Measurements from ENCODE around the gene PLCL1. TPM values are rescaled to one million over a fixed set of nuclear protein-coding genes. Genes with fewer than 3 reads are reported as not detected.

PLCL1 gene
- total and polyA plus RNA-seq, 7 donors, result 4.3 to 25.4 (median 12.6) TPM

- intact Hi-C loops (cut with DNase I), result no loop called here
- no peak overlapping the region for H3K27ac ChIP-seq
- H3K4me3 ChIP-seq, result no peak overlapping the region
- no peaks in the 10 kb centered on the region for H3K4me1 ChIP-seq
- 82 to 85% (median 83%) methylated on average over 2 of the region's 2 CpGs for WGBS, 3 donors
- DNase-seq, result no peak
- no peaks in the 10 kb centered on the region for H3K9me3 ChIP-seq
- ATAC-seq, result no peak
- no peaks in the 10 kb centered on the region for H3K36me3 ChIP-seq (ENCODE audit: insufficient read depth in 1 of 2, low read depth in 1 of 2)
- no peak for TF ChIP-seq CTCF (IDR thresholded peaks at IDR 0.05)
- no peaks in the 10 kb centered on the region for H3K27me3 ChIP-seq (ENCODE audit: insufficient read depth in 3 of 3, low read length in 2 of 3)
These were observed 372.6 kb downstream of the PLCL1 start for GRCh38 chr2:198177040-198177439.

- Histone ChIP-seq H3K27ac (no peak overlapping the region), H3K4me3 (no peak overlapping the region), H3K27me3 (ENCODE audit: insufficient read depth in 3 of 3, low read length in 2 of 3) (no peaks in the 10 kb centered on the region), H3K4me1 (no peaks in the 10 kb centered on the region), H3K9me3 (no peaks in the 10 kb centered on the region), H3K36me3 (ENCODE audit: insufficient read depth in 1 of 2, low read depth in 1 of 2) (no peaks in the 10 kb centered on the region)
- DNase-seq, result no peak
- intact Hi-C loops (cut with DNase I), result no loop called here
- no peak for TF ChIP-seq CTCF (IDR thresholded peaks at IDR 0.05)
- no peak for ATAC-seq
These were observed 374.4 kb downstream of the PLCL1 start for GRCh38 chr2:198178766-198179165.

GRCh38 chr2:198186257-198186656 is 381.9 kb downstream of the PLCL1 start:
- Histone ChIP-seq H3K27ac (no peak overlapping the region), H3K4me1 (no peaks in the 10 kb centered on the region), H3K9me3 (no peaks in the 10 kb centered on the region), H3K4me3 (no peak overlapping the region), H3K27me3 (ENCODE audit: insufficient read depth in 3 of 3, low read length in 2 of 3) (no peaks in the 10 kb centered on the region), H3K36me3 (ENCODE audit: insufficient read depth in 1 of 2, low read depth in 1 of 2) (no peaks in the 10 kb centered on the region)
- WGBS, 3 donors, result 78 to 100% (median 83%) methylated on average over 1 of the region's 1 CpG
- TF ChIP-seq CTCF (IDR thresholded peaks at IDR 0.05), result no peak
- intact Hi-C loops (cut with DNase I), result no loop called here
- DNase-seq (no peak), ATAC-seq (no peak)

GRCh38 chr2:198187841-198188240 is 383.4 kb downstream of the PLCL1 start:
- H3K36me3 ChIP-seq (ENCODE audit: insufficient read depth in 1 of 2, low read depth in 1 of 2), result no peaks in the 10 kb centered on the region
- no peaks in the 10 kb centered on the region for H3K9me3 ChIP-seq
- no peaks in the 10 kb centered on the region for H3K4me1 ChIP-seq
- H3K4me3 ChIP-seq, result no peak overlapping the region
- no peak overlapping the region for H3K27ac ChIP-seq
- intact Hi-C loops (cut with DNase I), result no loop called here
- 41 to 58% (median 47%) methylated on average over 1 of the region's 1 CpG for WGBS, 3 donors
- ATAC-seq (no peak), DNase-seq (no peak)
- no peaks in the 10 kb centered on the region for H3K27me3 ChIP-seq (ENCODE audit: insufficient read depth in 3 of 3, low read length in 2 of 3)
- no peak for TF ChIP-seq CTCF (IDR thresholded peaks at IDR 0.05)

GRCh38 chr2:198188982-198189381 is 384.6 kb downstream of the PLCL1 start:
- ATAC-seq (no peak), DNase-seq (no peak)
- intact Hi-C loops (cut with DNase I), result no loop called here
- no peak for TF ChIP-seq CTCF (IDR thresholded peaks at IDR 0.05)
- Histone ChIP-seq H3K4me3 (no peak overlapping the region), H3K36me3 (ENCODE audit: insufficient read depth in 1 of 2, low read depth in 1 of 2) (no peaks in the 10 kb centered on the region), H3K27me3 (ENCODE audit: insufficient read depth in 3 of 3, low read length in 2 of 3) (no peaks in the 10 kb centered on the region), H3K9me3 (no peaks in the 10 kb centered on the region), H3K27ac (no peak overlapping the region), H3K4me1 (no peaks in the 10 kb centered on the region)
- WGBS, 3 donors, result 76 to 88% (median 83%) methylated on average over 13 of the region's 13 CpGs
